Cardiac muscle cell (in vitro differentiated cells and primary cell): ENCODE measurements around the gene RELN. TPM values are rescaled to one million over a fixed set of nuclear protein-coding genes. Genes with fewer than 3 reads are reported as not detected.

Experiments
- DNase-seq, 2 donors: peaks; one replicate each; pipeline versions ENCODE4 v3.0.0 to v3.0.0-alpha.2; 2010 to 2017; ENCODE audit warnings: low read depth in 1 of 2, low spot score in 1 of 2
- H3K27ac ChIP-seq: fragments of 200-600 bp; sonication (generic); 2 replicates; pipeline ENCODE4 v1.5.1; 2016
- H3K27me3 ChIP-seq: fragments of 200-600 bp; sonication (generic); 2 replicates; pipeline ENCODE4 v1.6.0; 2016; ENCODE audit warnings: control low read depth
- H3K36me3 ChIP-seq: fragments of 200-600 bp; sonication (generic); 2 replicates; pipeline ENCODE4 v1.5.1; 2016; ENCODE audit warnings: control low read depth
- H3K4me1 ChIP-seq: fragments of 200-600 bp; sonication (generic); 2 replicates; pipeline ENCODE4 v1.8.1; 2017; ENCODE audit warnings: low read depth, mild to moderate bottlenecking, mixed run types
- H3K4me3 ChIP-seq: fragments of 200-600 bp; sonication (generic); 2 replicates; pipeline ENCODE4 v1.5.1; 2016; ENCODE audit warnings: mild to moderate bottlenecking
- H3K9me3 ChIP-seq: fragments of 200-600 bp; sonication (generic); 2 replicates; pipeline ENCODE4 v1.5.1; 2017; ENCODE audit warnings: low read depth, mild to moderate bottlenecking, control low read depth
- polyA plus RNA-seq: library from polyadenylated mRNA; unstranded; fragments of >200 nt; fragmentation: Nextera tagmentation; extraction: Ambion mirVana; gene quantifications from 2 replicates; pipeline ENCODE4 v1.2.1, GENCODE V29; 2016
- total RNA-seq: library from RNA; depleted of rRNA; stranded (reverse); fragments of >200 nt; gene quantifications from 2 replicates; pipeline ENCODE4 v1.2.3, GENCODE V29; 2016
- TF ChIP-seq, protein P1 (sequence below): IDR thresholded peaks from 2 replicates; pipeline ENCODE4 v1.5.1; 2012; ENCODE audit warnings: low read depth, mild to moderate bottlenecking, low read length

The RELN gene
- total and polyA plus RNA-seq, 2 experiments from 2014 or later: 19.2 to 46.9 TPM

- Histone ChIP-seq H3K27me3 (no peaks in the 10 kb centered on the region), H3K36me3 (no peaks in the 10 kb centered on the region), H3K9me3 (no peaks in the 10 kb centered on the region), H3K4me3 (no peak overlapping the region), H3K4me1 (no peaks in the 10 kb centered on the region), H3K27ac (no peak overlapping the region)
- no peak for DNase-seq
- TF ChIP-seq, protein P1, sequence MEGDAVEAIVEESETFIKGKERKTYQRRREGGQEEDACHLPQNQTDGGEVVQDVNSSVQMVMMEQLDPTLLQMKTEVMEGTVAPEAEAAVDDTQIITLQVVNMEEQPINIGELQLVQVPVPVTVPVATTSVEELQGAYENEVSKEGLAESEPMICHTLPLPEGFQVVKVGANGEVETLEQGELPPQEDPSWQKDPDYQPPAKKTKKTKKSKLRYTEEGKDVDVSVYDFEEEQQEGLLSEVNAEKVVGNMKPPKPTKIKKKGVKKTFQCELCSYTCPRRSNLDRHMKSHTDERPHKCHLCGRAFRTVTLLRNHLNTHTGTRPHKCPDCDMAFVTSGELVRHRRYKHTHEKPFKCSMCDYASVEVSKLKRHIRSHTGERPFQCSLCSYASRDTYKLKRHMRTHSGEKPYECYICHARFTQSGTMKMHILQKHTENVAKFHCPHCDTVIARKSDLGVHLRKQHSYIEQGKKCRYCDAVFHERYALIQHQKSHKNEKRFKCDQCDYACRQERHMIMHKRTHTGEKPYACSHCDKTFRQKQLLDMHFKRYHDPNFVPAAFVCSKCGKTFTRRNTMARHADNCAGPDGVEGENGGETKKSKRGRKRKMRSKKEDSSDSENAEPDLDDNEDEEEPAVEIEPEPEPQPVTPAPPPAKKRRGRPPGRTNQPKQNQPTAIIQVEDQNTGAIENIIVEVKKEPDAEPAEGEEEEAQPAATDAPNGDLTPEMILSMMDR: no peak
Measured at GRCh38 chr7:103715376-103716120, 273.9 kb downstream of the RELN start.

DNA sequence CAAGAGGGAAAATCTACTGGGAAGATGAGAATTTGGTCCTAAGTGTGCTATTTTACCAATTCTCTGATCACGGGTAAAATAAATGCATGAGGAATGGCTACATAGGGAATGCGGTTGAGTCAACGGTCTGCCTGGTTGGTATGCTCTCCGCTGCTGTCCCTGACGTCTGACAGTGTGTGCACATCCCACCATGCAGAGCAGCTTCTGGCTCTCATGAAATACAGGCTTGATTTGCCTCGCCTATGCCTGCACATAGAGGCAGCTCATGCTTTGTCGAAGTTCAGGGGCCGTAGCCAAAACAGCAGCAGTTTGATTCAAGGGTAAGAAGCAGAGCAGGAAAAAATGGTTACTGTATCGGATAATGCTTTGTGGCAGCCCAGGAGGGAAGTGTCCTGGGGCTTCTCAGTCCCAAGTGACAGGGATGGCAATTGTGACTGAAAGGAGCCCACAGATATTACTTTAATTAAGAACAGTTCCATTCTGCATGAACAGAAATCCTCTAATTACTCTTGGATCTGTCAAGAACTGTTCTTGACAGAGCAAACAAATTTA lies 275.0 kb downstream of the RELN start:
- no peaks in the 10 kb centered on the region for H3K9me3 ChIP-seq
- H3K27me3 ChIP-seq: no peaks in the 10 kb centered on the region
- no peak for DNase-seq
- no peak overlapping the region for H3K27ac ChIP-seq
- no peak overlapping the region for H3K4me3 ChIP-seq
- H3K36me3 ChIP-seq: no peaks in the 10 kb centered on the region
- H3K4me1 ChIP-seq: no peaks in the 10 kb centered on the region
- TF ChIP-seq, protein P1: no peak

DNA sequence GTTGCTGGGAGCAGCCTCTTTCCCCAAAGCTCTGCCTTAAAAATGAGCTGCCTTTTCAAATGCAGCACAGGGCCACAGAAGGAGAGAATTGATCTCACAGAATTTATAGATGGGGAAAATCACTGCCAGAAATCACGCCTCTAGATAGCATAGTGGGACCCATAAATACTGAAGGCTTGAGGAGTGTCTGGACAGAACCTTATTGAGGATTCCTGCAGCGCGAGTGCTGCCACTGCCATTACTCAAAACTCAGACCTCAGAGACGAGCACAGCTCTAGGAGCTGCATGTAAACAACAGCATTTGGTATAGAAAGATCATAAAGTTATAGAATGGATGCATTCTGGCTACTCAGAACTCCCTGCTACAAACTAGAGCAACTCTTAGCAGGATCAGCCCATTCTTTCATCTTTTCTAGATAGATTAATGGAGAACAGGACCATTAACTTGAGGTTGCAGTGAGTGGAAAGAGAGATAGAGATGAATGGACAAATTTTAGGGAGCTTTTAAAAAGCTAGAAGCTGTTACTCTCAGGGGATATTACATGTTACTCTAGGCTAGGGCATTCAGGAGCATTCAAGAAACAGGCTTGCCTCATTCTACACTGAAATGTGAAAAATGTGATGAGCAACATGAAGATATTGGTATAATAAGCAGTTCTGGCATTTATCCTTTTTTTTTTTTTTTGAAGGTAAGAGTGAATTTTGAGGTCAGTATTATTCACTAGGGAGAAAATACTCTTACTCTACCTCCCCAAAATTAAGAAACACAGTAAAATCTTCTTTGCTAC lies 276.3 kb downstream of the RELN start:
- TF ChIP-seq, protein P1: no peak
- H3K4me1 ChIP-seq: no peaks in the 10 kb centered on the region
- no peaks in the 10 kb centered on the region for H3K9me3 ChIP-seq
- no peak for DNase-seq
- H3K36me3 ChIP-seq: no peaks in the 10 kb centered on the region
- no peak overlapping the region for H3K27ac ChIP-seq
- no peak overlapping the region for H3K4me3 ChIP-seq
- no peaks in the 10 kb centered on the region for H3K27me3 ChIP-seq

- TF ChIP-seq, protein P1: no peak
- Histone ChIP-seq H3K4me3 (no peak overlapping the region), H3K4me1 (no peaks in the 10 kb centered on the region), H3K27me3 (no peaks in the 10 kb centered on the region), H3K27ac (no peak overlapping the region), H3K9me3 (no peaks in the 10 kb centered on the region), H3K36me3 (no peaks in the 10 kb centered on the region)
- DNase-seq: no peak
Measured at GRCh38 chr7:103711413-103711812, 278.0 kb downstream of the RELN start.

- TF ChIP-seq, protein P1: no peak
- H3K9me3 ChIP-seq: no peaks in the 10 kb centered on the region
- no peak for DNase-seq
- no peak overlapping the region for H3K4me3 ChIP-seq
- H3K27me3 ChIP-seq: no peaks in the 10 kb centered on the region
- H3K27ac ChIP-seq: no peak overlapping the region
- no peaks in the 10 kb centered on the region for H3K36me3 ChIP-seq
- H3K4me1 ChIP-seq: no peaks in the 10 kb centered on the region
Measured at GRCh38 chr7:103710247-103710646, 279.2 kb downstream of the RELN start.
